ENCODE measurements around the gene TLCD1. TPM values are rescaled to one million over a fixed set of nuclear protein-coding genes. Genes with fewer than 3 reads are reported as not detected.

TLCD1 gene, protein sequence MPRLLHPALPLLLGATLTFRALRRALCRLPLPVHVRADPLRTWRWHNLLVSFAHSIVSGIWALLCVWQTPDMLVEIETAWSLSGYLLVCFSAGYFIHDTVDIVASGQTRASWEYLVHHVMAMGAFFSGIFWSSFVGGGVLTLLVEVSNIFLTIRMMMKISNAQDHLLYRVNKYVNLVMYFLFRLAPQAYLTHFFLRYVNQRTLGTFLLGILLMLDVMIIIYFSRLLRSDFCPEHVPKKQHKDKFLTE
- under 1 TPM in 3 of 4 donors, not detected in 1; 0.46 to 0.82 (median 0.75) TPM for total RNA-seq

DNA sequence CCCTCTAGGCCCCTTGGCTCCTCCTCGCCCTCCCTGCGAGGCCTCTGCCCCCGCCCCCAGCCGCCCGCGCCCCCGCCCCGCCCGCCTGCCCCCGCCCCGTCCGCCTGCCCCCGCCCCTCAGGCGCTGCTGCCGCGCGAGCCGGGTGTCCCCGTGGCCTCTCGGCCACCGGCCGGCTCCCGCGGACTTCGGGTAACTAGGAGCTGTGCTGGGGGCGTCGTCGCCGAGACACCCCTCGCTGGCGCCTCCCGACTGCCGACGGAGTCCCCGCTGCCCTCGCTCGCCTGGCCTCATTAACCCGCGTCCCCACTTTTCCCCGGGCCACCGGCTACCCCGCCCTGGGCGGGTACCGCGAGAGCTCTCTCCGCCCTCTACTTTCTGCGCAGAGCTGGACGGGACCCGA, at the start of gene TLCD1:
TLCD1 (minus strand) TSS at position 8 of the 401 bp plus-strand sequence. CDS start 136 bp downstream, outside the sequence.
- no peak for DNase-seq
- no peaks in the 10 kb centered on the region for H3K9me3 ChIP-seq
- peak within 1 kb of the TSS; percentile 56 to 99 (median 98) for H3K27ac ChIP-seq
- peaks cover 6 to 36% of the 10 kb centered on the region in 2 donors for H3K36me3 ChIP-seq
- intact Hi-C loops (cut with DNase I; ENCODE audit: low total_unique reads) (loop anchor here (1.0 to 5.0 kb wide), 4 partner anchors 24 to 386 kb away; partner anchors contain the start of gene FLOT2), in situ Hi-C loops (cut with MboI; ENCODE audit: low sequenced_read_pairs in 4 of 4) (no loop called here)
- ATAC-seq: peak; percentile 17 to 25
- TF ChIP-seq, protein P1, sequence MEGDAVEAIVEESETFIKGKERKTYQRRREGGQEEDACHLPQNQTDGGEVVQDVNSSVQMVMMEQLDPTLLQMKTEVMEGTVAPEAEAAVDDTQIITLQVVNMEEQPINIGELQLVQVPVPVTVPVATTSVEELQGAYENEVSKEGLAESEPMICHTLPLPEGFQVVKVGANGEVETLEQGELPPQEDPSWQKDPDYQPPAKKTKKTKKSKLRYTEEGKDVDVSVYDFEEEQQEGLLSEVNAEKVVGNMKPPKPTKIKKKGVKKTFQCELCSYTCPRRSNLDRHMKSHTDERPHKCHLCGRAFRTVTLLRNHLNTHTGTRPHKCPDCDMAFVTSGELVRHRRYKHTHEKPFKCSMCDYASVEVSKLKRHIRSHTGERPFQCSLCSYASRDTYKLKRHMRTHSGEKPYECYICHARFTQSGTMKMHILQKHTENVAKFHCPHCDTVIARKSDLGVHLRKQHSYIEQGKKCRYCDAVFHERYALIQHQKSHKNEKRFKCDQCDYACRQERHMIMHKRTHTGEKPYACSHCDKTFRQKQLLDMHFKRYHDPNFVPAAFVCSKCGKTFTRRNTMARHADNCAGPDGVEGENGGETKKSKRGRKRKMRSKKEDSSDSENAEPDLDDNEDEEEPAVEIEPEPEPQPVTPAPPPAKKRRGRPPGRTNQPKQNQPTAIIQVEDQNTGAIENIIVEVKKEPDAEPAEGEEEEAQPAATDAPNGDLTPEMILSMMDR (IDR thresholded peaks at IDR 0.05 in 4 of 5, conservative IDR thresholded peaks at IDR 0.05 in 1 of 5): no peak
- no peak for TF ChIP-seq POLR2A (IDR thresholded peaks at IDR 0.05)
- no peaks in the 10 kb centered on the region for H3K27me3 ChIP-seq
- H3K4me1 ChIP-seq: peaks cover 37 to 38% of the 10 kb centered on the region in 2 donors
- peak within 1 kb of the TSS; percentile 70 to 92 (median 80) for H3K4me3 ChIP-seq

DNA sequence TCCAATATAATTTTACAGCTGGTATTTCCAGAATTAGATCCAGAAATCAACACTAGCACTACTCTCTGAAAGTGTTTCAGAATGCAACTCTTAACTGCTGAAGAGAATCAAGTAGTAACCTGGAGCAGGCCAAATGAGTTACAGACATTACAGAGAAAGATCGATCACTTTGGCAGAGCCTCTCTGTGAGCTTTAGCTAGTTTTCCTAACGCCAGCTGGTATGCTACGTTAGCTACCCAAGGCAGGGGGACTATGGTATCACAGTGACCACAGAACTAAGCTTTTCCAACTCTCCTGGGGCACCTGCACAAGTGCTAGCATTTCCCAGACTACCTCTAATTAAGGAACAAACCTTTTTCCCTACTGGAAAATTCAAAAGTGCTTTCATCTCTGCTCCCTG, 48.2 kb upstream of the TLCD1 start:
- H3K4me3 ChIP-seq: no peak overlapping the region
- DNase-seq (no peak), ATAC-seq (no peak)
- no peaks in the 10 kb centered on the region for H3K36me3 ChIP-seq
- in situ Hi-C loops (cut with MboI; ENCODE audit: low sequenced_read_pairs in 4 of 4) (loop anchor here in 1 of 4 donors (25.0 kb wide), 1 partner anchor 88 kb away; the partner anchor contains the start of gene ERAL1), intact Hi-C loops (cut with DNase I; ENCODE audit: low total_unique reads) (no loop called here)
- no peaks in the 10 kb centered on the region for H3K9me3 ChIP-seq
- peaks cover 10 to 17% of the 10 kb centered on the region in 2 donors for H3K4me1 ChIP-seq
- no peak for TF ChIP-seq POLR2A (IDR thresholded peaks at IDR 0.05)
- TF ChIP-seq, protein P1 (IDR thresholded peaks at IDR 0.05 in 4 of 5, conservative IDR thresholded peaks at IDR 0.05 in 1 of 5): no peak
- H3K27me3 ChIP-seq: no peaks in the 10 kb centered on the region
- no peak overlapping the region for H3K27ac ChIP-seq

DNA sequence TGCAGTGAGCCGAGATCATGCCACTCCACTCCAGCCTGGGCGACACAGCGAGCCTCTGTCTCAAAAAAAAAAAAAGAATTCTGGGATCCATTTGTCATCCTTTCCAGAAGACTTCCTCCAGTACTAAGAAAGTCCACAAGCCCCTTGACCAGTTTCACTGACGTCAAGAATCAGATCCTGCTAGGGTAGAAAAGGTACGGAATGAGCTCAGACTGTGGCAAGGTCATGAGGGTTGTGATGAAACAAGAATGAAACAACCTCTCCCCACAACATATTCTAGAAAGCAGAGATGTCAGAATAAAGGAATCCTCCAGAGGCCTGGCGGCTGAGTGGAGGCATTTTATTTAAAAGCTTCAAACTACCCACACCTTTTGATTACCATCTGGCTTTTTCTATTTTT, 47.7 kb upstream of the TLCD1 start:
- Histone ChIP-seq H3K27me3 (no peaks in the 10 kb centered on the region), H3K4me3 (no peak overlapping the region), H3K9me3 (no peaks in the 10 kb centered on the region), H3K27ac (no peak overlapping the region), H3K36me3 (no peaks in the 10 kb centered on the region), H3K4me1 (peaks cover 10 to 17% of the 10 kb centered on the region in 2 donors)
- intact Hi-C loops (cut with DNase I; ENCODE audit: low total_unique reads) (no loop called here), in situ Hi-C loops (cut with MboI; ENCODE audit: low sequenced_read_pairs in 4 of 4) (loop anchor here in 1 of 4 donors (25.0 kb wide), 1 partner anchor 89 kb away; the partner anchor contains the start of gene ERAL1)
- DNase-seq (no peak), ATAC-seq (no peak)
- TF ChIP-seq, protein P1 (IDR thresholded peaks at IDR 0.05 in 4 of 5, conservative IDR thresholded peaks at IDR 0.05 in 1 of 5): no peak
- TF ChIP-seq POLR2A (IDR thresholded peaks at IDR 0.05): no peak

DNA sequence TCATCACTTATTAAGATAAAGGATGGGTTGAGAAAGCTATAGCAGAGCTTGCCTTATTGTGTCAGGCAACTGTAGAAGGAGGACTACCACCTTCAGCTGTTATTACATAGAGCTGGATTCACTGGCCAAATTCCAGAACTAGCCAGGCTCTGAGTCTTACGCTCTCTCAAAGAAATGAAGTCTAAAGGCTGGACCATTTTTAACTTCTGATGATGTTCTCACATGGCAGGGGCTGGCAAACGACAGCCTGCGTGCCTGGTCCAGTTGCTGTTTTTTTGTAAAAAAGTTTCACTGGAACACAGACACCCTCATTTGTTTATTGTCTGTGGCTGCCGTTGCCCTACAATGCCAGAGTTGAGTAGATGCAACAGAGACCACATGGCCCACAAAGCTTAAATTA, 39.0 kb upstream of the TLCD1 start:
- intact Hi-C loops (cut with DNase I; ENCODE audit: low total_unique reads): no loop called here
- no peak for DNase-seq
- no peak for ATAC-seq

More for the DNA sequence above, 39.0 kb upstream of the TLCD1 start:
- H3K36me3 ChIP-seq: peaks cover 0 to 25% of the 10 kb centered on the region in 2 donors
- no peak overlapping the region for H3K4me3 ChIP-seq
- in situ Hi-C loops (cut with MboI; ENCODE audit: low sequenced_read_pairs in 4 of 4): loop anchor here (10.0 to 25.0 kb wide), 5 partner anchors 60 to 150 kb away; partner anchors contain the start of genes ERAL1 (in 3 of the 4) and FLOT2 (in 1 of the 4)
- no peak for TF ChIP-seq POLR2A (IDR thresholded peaks at IDR 0.05)
- TF ChIP-seq, protein P1 (IDR thresholded peaks at IDR 0.05 in 4 of 5, conservative IDR thresholded peaks at IDR 0.05 in 1 of 5): no peak
- peaks cover 4 to 12% of the 10 kb centered on the region in 2 donors for H3K4me1 ChIP-seq
- no peaks in the 10 kb centered on the region for H3K27me3 ChIP-seq
- H3K9me3 ChIP-seq: no peaks in the 10 kb centered on the region
- peak overlapping the region in 1 of 4 donors; percentile 1 for H3K27ac ChIP-seq

Measured in gastrocnemius medialis (tissue), 4 donors.